Colonic mucosa (tissue), 4 donors: Measurements from ENCODE around the gene CMTM2. TPM values are rescaled to one million over a fixed set of nuclear protein-coding genes. Genes with fewer than 3 reads are reported as not detected.

Experiments
- DNase-seq: peaks from one replicate; pipeline ENCODE4 v3.0.0-alpha.2; 2020
- H3K27ac ChIP-seq: fragments of 200-600 bp; one replicate; pipeline ENCODE4 v1.8.0; 2021
- H3K27me3 ChIP-seq: fragments of 200-600 bp; one replicate; pipeline ENCODE4 v1.8.0; 2021
- H3K36me3 ChIP-seq: fragments of 200-600 bp; one replicate; pipeline ENCODE4 v1.8.0; 2021
- H3K4me1 ChIP-seq: fragments of 200-600 bp; one replicate; pipeline ENCODE4 v1.8.0; 2021; ENCODE audit warnings: mild to moderate bottlenecking
- H3K4me3 ChIP-seq: fragments of 200-600 bp; one replicate; pipeline ENCODE4 v1.8.0; 2021
- H3K9ac ChIP-seq, 2 donors: one replicate each; pipeline ENCODE4 v1.7.0; 2013; ENCODE audit warnings: control low read depth in 2 of 2, low read depth in 2 of 2, low read length in 2 of 2
- H3K9me3 ChIP-seq: fragments of 200-600 bp; one replicate; pipeline ENCODE4 v1.8.0; 2021
- CTCF ChIP-seq: fragments of 200-600 bp; IDR thresholded peaks from one replicate; pipeline ENCODE4 v1.8.0; 2022; ENCODE audit warnings: antibody characterized with exemption, mild to moderate bottlenecking
- intact Hi-C: fragments of 100-400 bp; cut with DNase I; formaldehyde crosslinking; loops from one replicate; pipeline ENCODE4 v1.14.1; 2022
- total RNA-seq, 2 donors: library from RNA; stranded (reverse); fragmentation: NEBNext Ultra II Directional in 1 of 2; extraction: Animal tissue kit (Norgen Biotek cat#: 25700) in 1 of 2; gene quantifications; one replicate each; pipeline ENCODE4 v1.2.1, GENCODE V29; 2021
- donor health status: healthy.
- donor health status: DM: no; HTN: no; CAD: no.
- donor health status: DM: no; HTN: no; CAD: no.

CMTM2 gene
- not detected for total RNA-seq

GRCh38 chr16:66578651-66579531, at the start of gene CMTM2:
CMTM2 (plus strand) TSS chr16:66579463; CDS start chr16:66579608, 145 bp downstream.
- intact Hi-C loops: no loop called here
- H3K9ac ChIP-seq: peak within 1 kb of the TSS in 1 of 2 donors; percentile 29
- no peak within 1 kb of the TSS for H3K27ac ChIP-seq
- no peaks in the 10 kb centered on the region for H3K9me3 ChIP-seq
- TF ChIP-seq CTCF: no peak
- H3K4me3 ChIP-seq: peak within 1 kb of the TSS; percentile 24
- H3K36me3 ChIP-seq: no peaks in the 10 kb centered on the region
- H3K4me1 ChIP-seq: peaks cover 5% of the 10 kb centered on the region
- peaks cover 9% of the 10 kb centered on the region for H3K27me3 ChIP-seq
- DNase-seq: no peak

- H3K4me1 ChIP-seq: no peaks in the 10 kb centered on the region
- H3K27me3 ChIP-seq: no peaks in the 10 kb centered on the region
- H3K9me3 ChIP-seq: no peaks in the 10 kb centered on the region
- peaks cover 12% of the 10 kb centered on the region for H3K36me3 ChIP-seq
- no peak overlapping the region for H3K4me3 ChIP-seq
- no peak overlapping the region for H3K27ac ChIP-seq
- H3K9ac ChIP-seq: no peak overlapping the region
- no peak for DNase-seq
- intact Hi-C loops: no loop called here
- TF ChIP-seq CTCF: no peak
Measured at GRCh38 chr16:66529475-66529874, 49.8 kb upstream of the CMTM2 start.

- Histone ChIP-seq H3K36me3 (peaks cover 12% of the 10 kb centered on the region), H3K27me3 (no peaks in the 10 kb centered on the region), H3K9ac (no peak overlapping the region), H3K9me3 (no peaks in the 10 kb centered on the region), H3K4me3 (no peak overlapping the region), H3K4me1 (no peaks in the 10 kb centered on the region), H3K27ac (no peak overlapping the region)
- TF ChIP-seq CTCF: no peak
- peak; percentile 11 for DNase-seq
- intact Hi-C loops: no loop called here
Measured at GRCh38 chr16:66534376-66534799, 44.9 kb upstream of the CMTM2 start.

- peaks cover 2% of the 10 kb centered on the region for H3K36me3 ChIP-seq
Measured at GRCh38 chr16:66536525-66536924, 42.7 kb upstream of the CMTM2 start.

GRCh38 chr16:66537236-66537635, 42.0 kb upstream of the CMTM2 start:
- Histone ChIP-seq H3K4me3 (no peak overlapping the region), H3K9me3 (no peaks in the 10 kb centered on the region), H3K36me3 (no peaks in the 10 kb centered on the region), H3K27ac (no peak overlapping the region), H3K9ac (no peak overlapping the region), H3K27me3 (no peaks in the 10 kb centered on the region), H3K4me1 (no peaks in the 10 kb centered on the region)
- TF ChIP-seq CTCF: no peak
- DNase-seq: no peak
- intact Hi-C loops: no loop called here

More at GRCh38 chr16:66536525-66536924, 42.7 kb upstream of the CMTM2 start:
- Histone ChIP-seq H3K4me3 (no peak overlapping the region), H3K9ac (no peak overlapping the region), H3K4me1 (no peaks in the 10 kb centered on the region), H3K27ac (no peak overlapping the region), H3K27me3 (no peaks in the 10 kb centered on the region), H3K9me3 (no peaks in the 10 kb centered on the region)
- TF ChIP-seq CTCF: no peak
- peak; percentile 9 for DNase-seq
- intact Hi-C loops: no loop called here
